Lower leg skin (tissue), 3 donors: ENCODE data around the gene HSPG2.

ENCODE experiments used
- POLR2A ChIP-seq, 2 donors: fragments of 450-650 bp; IDR thresholded peaks; one replicate each; pipeline ENCODE4 v1.6.1; 2016 to 2017; ENCODE audit warnings: antibody characterized with exemption in 2 of 2, mild to moderate bottlenecking in 1 of 2, moderate library complexity in 1 of 2
- TF ChIP-seq, protein P1 (sequence below), 3 donors: fragments of 450-650 bp; IDR thresholded peaks; one replicate each; pipeline ENCODE4 v1.5.1; 2016; ENCODE audit warnings: antibody characterized with exemption in 3 of 3, mild to moderate bottlenecking in 3 of 3, moderate library complexity in 2 of 3

DNA sequence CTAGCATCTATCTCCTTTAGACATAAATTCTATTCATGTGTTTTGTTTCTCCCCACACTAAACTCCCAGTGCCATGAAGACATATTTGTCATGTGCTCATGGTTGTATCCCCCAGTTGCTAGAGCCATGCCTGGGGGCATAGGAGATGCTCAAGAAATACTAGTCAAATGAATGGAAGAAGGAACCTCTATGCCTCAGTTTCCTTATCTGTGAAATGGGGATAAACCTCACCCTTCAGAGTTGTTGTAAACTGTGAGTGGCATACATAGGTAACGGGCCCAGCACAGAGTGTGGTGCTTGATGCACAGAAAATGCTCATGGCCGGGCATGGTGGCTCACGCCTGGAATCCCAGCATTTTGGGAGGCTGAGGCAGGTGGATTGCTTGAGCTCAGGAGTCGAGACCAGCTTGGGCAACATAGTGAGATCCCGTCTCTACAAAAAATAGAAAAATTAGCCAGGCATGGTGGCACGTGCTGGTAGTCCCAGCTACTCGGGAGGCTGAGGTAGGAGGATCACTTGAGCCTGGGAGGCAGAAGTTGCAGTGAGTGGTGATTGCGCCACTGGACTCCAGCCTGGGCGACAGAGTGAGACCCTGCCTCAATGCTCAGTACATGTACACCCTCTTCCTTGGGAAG lies 116.4 kb downstream of the HSPG2 start:
- TF ChIP-seq POLR2A (IDR thresholded peaks at IDR 0.05): no peak
- TF ChIP-seq, protein P1, sequence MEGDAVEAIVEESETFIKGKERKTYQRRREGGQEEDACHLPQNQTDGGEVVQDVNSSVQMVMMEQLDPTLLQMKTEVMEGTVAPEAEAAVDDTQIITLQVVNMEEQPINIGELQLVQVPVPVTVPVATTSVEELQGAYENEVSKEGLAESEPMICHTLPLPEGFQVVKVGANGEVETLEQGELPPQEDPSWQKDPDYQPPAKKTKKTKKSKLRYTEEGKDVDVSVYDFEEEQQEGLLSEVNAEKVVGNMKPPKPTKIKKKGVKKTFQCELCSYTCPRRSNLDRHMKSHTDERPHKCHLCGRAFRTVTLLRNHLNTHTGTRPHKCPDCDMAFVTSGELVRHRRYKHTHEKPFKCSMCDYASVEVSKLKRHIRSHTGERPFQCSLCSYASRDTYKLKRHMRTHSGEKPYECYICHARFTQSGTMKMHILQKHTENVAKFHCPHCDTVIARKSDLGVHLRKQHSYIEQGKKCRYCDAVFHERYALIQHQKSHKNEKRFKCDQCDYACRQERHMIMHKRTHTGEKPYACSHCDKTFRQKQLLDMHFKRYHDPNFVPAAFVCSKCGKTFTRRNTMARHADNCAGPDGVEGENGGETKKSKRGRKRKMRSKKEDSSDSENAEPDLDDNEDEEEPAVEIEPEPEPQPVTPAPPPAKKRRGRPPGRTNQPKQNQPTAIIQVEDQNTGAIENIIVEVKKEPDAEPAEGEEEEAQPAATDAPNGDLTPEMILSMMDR (IDR thresholded peaks at IDR 0.05): no peak
